Adipose tissue (tissue), 3 donors: ENCODE measurements around the gene ZDHHC3. TPM values are rescaled to one million over a fixed set of nuclear protein-coding genes. Genes with fewer than 3 reads are reported as not detected.

Source experiments
- H3K27ac ChIP-seq: one replicate; pipeline ENCODE4 v1.5.1; 2013; ENCODE audit warnings: low read depth, low read length
- WGBS, 3 donors: extraction: QIAGEN DNeasy Blood & Tissue Kit; methylation state at CpG; one replicate each; pipeline ENCODE4 v1.1.7; 2013; 5-methylcytosine and 5-hydroxymethylcytosine counted together
- polyA plus RNA-seq, 3 donors: library from polyadenylated mRNA; stranded (reverse); fragments of 200-250 nt; gene quantifications; one replicate each; pipeline ENCODE4 v1.2.3, GENCODE V29; 2013
- donor health status: healthy with polysubstance abuse.
- donor health status: Bipolar disorder and iron deficiency.
- donor health status: healthy.

ZDHHC3 gene
- polyA plus RNA-seq, 3 donors = 17.6 to 57.5 (median 48.1) TPM

DNA sequence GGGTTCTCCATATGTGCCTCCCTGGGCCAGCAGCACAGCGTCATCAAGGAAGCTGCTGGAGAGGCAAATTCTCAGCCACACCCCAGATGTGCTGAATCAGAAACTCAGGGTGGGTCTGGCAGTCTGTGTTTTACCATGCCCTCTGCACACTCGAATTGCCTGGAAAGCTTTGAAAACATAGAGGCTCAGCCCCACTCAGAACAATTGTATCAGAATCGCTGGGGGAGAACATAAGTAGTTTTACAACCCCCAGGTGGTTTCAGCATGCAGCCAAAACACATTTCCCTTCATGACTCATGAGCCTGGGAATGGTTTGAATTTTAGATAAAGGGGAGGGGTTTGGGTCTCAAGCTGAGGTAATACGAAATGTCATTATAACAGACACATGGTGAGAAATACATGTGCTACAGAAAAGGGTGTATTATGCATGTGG, 92.0 kb downstream of the ZDHHC3 start:
- 32 to 53% (median 37%) methylated on average over 4 of the region's 4 CpGs for WGBS, 3 donors

DNA sequence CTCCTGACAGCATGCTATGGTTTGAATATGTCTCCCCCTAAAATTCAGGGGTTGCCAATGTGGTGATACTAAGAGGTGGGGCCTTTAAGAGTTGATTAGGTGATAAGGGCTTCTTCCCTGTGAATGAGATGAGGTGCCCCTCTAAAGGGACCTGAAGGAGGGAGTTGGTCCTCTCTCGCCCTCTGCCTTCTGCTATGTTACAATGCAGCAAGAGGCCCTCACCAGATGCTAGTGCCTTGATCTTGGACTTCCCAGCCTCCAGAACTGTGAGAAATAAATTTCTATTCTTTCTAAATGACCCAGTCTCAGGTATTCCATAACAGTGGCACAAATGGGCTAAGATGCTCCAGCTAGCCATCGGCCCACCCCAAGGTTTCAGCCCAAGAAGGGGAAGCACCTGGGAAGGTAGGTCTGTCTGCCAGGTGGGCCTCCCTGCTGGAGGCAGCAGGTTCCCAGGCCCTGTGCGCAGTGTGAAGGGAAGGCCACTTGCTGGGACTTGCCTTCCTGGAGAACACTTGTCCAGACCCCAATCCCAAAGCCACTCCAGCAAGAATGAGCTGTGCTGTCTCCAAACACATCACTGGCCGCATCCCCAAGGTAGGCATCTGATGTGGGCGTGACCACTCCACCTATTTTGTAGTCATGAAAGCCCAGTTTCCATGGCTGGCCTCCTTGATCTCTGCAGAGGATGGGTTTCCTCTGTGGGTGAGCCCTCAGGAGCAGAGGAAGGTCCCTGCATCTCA, 92.6 kb downstream of the ZDHHC3 start:
- WGBS, 3 donors = 87 to 94% (median 91%) methylated on average over 5 of the region's 5 CpGs
- H3K27ac ChIP-seq = no peak overlapping the region

More for the DNA sequence above, 92.0 kb downstream of the ZDHHC3 start:
- no peak overlapping the region for H3K27ac ChIP-seq

DNA sequence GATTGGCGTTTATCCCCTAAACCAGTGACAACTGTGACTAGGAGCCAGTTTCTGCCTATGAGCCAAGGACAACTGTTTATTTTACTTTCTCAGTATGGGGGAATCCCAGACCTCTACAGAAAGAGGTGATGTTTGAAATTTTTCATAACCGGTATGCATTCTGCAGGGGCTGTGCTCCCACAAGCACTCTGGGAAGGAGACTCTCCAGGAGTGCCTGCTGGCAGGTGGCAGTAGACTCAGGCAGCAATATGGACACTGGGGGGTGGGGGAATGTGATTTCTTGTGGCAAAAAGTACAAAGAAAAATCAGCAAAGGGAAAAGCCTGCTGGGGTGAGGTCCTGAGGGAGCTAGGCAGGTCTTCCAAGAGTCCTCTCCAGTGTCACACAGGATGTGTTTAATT, 95.7 kb downstream of the ZDHHC3 start:
- WGBS, 3 donors = 52 to 77% (median 71%) methylated on average over 2 of the region's 2 CpGs
- H3K27ac ChIP-seq = no peak overlapping the region

DNA sequence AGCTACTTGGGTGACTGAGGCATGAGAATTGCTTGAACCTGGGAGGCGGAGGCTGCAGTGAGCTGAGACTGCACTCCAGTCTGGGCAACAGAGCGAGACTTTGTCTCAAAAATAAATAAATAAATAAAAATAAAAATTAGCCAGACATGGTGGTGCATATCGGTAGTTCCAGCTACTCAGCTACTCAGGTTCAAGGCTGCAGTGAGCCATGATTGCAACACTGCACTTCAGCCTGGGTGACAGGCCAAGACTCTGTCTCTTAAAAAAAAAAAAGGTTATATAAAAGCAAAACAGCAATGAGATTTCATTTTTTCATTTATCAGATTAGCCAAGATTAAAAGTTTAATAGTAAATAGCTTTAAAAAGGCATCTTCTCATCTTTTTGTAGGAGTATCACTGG, 98.6 kb downstream of the ZDHHC3 start:
- H3K27ac ChIP-seq = no peak overlapping the region
- WGBS, 3 donors = 77 to 95% (median 88%) methylated on average over 3 of the region's 3 CpGs

DNA sequence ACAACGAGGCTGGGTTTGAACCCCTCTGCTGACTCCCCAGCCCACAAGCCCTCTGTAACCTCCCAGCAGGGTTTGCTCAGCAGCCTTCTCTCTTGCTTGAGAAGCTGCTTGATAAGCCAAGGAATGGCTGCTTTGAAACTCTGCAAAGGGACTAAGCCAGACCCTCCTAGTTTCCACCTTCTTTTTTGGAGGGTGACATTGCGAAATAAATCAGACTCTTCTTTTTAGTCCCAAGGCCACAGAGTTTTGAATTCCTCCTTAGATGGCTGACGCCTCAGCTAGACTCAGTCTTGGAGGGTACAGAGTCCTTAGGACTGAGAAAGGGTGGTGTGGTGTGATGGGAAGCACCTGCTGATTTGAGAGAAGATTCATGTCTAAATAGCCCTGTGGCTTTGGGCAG, 100.4 kb downstream of the ZDHHC3 start:
- WGBS, 3 donors = 68 to 77% (median 77%) methylated on average over 3 of the region's 3 CpGs
- H3K27ac ChIP-seq = no peak overlapping the region

Other genes with a start within 250 kb of the ZDHHC3 start
- 1 to 10 TPM in 2 of 3 donors, under 1 TPM in 1; 0.91 to 1.7 (median 1.3) TPM for gene ZNF501, start 246.5 kb downstream of the ZDHHC3 start, polyA plus RNA-seq
- gene KIAA1143, start 214.6 kb downstream of the ZDHHC3 start, polyA plus RNA-seq = 10 to 100 TPM in 1 of 3 donors, 1 to 10 TPM in 2; 6.6 to 12.3 (median 8.0) TPM
- gene KIF15, start 214.4 kb downstream of the ZDHHC3 start, polyA plus RNA-seq = under 1 TPM; 0.16 to 0.67 (median 0.24) TPM
- 10 to 100 TPM; 10.5 to 19.2 (median 12.9) TPM for gene TMEM42, start 114.3 kb downstream of the ZDHHC3 start, polyA plus RNA-seq
- under 1 TPM in 1 of 3 donors, not detected in 2; 0.22 TPM for gene TGM4, start 101.6 kb downstream of the ZDHHC3 start, polyA plus RNA-seq
- gene EXOSC7, start 70 bp upstream of the ZDHHC3 start, polyA plus RNA-seq = 10 to 100 TPM; 17.1 to 24.1 (median 22.8) TPM
- gene CLEC3B, start 50.1 kb upstream of the ZDHHC3 start, polyA plus RNA-seq = 100 to 1,000 TPM in 1 of 3 donors, 10 to 100 TPM in 2; 14.3 to 202 (median 97.2) TPM
- gene CDCP1, start 170.2 kb upstream of the ZDHHC3 start, polyA plus RNA-seq = 1 to 10 TPM in 2 of 3 donors, under 1 TPM in 1; 0.34 to 4.6 (median 1.8) TPM